Activated CD4-positive, alpha-beta memory T cell treated with anti-CD3 and anti-CD28 coated beads, Interleukin-2, amount 10 ng/mL, durations not matched to agents 7 days and 5 days (primary cell): ENCODE data around the gene LAMA4. TPM values are rescaled to one million over a fixed set of nuclear protein-coding genes. Genes with fewer than 3 reads are reported as not detected.

Experiments
- CTCF ChIA-PET: fragments of 350-600 bp; sonication (Branson Sonifier 250); formaldehyde crosslinking; loops from one replicate; lab custom pipeline; 2021; ENCODE audit warnings: antibody characterized with exemption, inconsistent platforms; lab: Charles Lee
- POLR2A ChIA-PET: fragments of 350-600 bp; sonication (Branson Sonifier 250); formaldehyde crosslinking; loops from one replicate; lab custom pipeline; 2021; ENCODE audit warnings: antibody characterized with exemption; lab: Charles Lee
- DNase-seq: peaks from one replicate; pipeline ENCODE4 v3.0.0-alpha.2; 2020
- H3K27ac Mint-ChIP-seq: one replicate; pipeline ENCODE4 v1.8.0; 2021; ENCODE audit warnings: mild to moderate bottlenecking, mixed read lengths
- H3K27me3 Mint-ChIP-seq: one replicate; pipeline ENCODE4 v1.8.0; 2021; ENCODE audit warnings: mixed read lengths
- H3K36me3 Mint-ChIP-seq: one replicate; pipeline ENCODE4 v1.8.0; 2021; ENCODE audit warnings: low read depth, mixed read lengths
- H3K4me1 Mint-ChIP-seq: one replicate; pipeline ENCODE4 v1.8.0; 2021; ENCODE audit warnings: mixed read lengths
- H3K4me3 Mint-ChIP-seq: one replicate; pipeline ENCODE4 v1.8.0; 2021; ENCODE audit warnings: mild to moderate bottlenecking, mixed read lengths
- H3K9me3 Mint-ChIP-seq: one replicate; pipeline ENCODE4 v1.8.0; 2021; ENCODE audit warnings: mixed read lengths
- total RNA-seq, 2 experiments: library from RNA; stranded (reverse); gene quantifications; one replicate each; pipeline ENCODE4 v1.2.3, GENCODE V29; 2021

Gene LAMA4
- total RNA-seq, 2 experiments from 2014 or later, result not detected

- H3K36me3 Mint-ChIP-seq, result no peaks in the 10 kb centered on the region
- no peaks in the 10 kb centered on the region for H3K9me3 Mint-ChIP-seq
- CTCF ChIA-PET, result no interaction called here
- H3K27me3 Mint-ChIP-seq, result peaks cover 28% of the 10 kb centered on the region
- H3K27ac Mint-ChIP-seq, result no peak overlapping the region
- no peaks in the 10 kb centered on the region for H3K4me1 Mint-ChIP-seq
- no peak for DNase-seq
- POLR2A ChIA-PET, result no interaction called here
- H3K4me3 Mint-ChIP-seq, result no peak overlapping the region
These were observed 14.3 kb upstream of the LAMA4 start for GRCh38 chr6:112268654-112269053.

- H3K36me3 Mint-ChIP-seq, result no peaks in the 10 kb centered on the region
- no peak for DNase-seq
- H3K27ac Mint-ChIP-seq, result no peak overlapping the region
- H3K4me3 Mint-ChIP-seq, result no peak overlapping the region
- ChIA-PET POLR2A (interaction anchor here (0.9 kb wide), 1 partner anchor 17 kb away, joined by 3 read pairs; no protein-coding TSS in a partner anchor), CTCF (no interaction called here)
- no peaks in the 10 kb centered on the region for H3K4me1 Mint-ChIP-seq
- peaks cover 28% of the 10 kb centered on the region for H3K27me3 Mint-ChIP-seq
- no peaks in the 10 kb centered on the region for H3K9me3 Mint-ChIP-seq
These were observed 13.7 kb upstream of the LAMA4 start for GRCh38 chr6:112268019-112268418.

- DNase-seq, result no peak
- Mint-ChIP-seq H3K4me1 (no peaks in the 10 kb centered on the region), H3K27ac (no peak overlapping the region), H3K4me3 (no peak overlapping the region), H3K9me3 (no peaks in the 10 kb centered on the region), H3K36me3 (no peaks in the 10 kb centered on the region), H3K27me3 (peaks cover 21% of the 10 kb centered on the region)
- POLR2A ChIA-PET, result no interaction called here
- CTCF ChIA-PET, result no interaction called here
These were observed 12.0 kb upstream of the LAMA4 start for GRCh38 chr6:112266331-112266730.

- CTCF ChIA-PET, result no interaction called here
- peaks cover 29% of the 10 kb centered on the region for H3K27me3 Mint-ChIP-seq
- no peak overlapping the region for H3K4me3 Mint-ChIP-seq
- POLR2A ChIA-PET, result no interaction called here
- no peak for DNase-seq
- H3K9me3 Mint-ChIP-seq, result no peaks in the 10 kb centered on the region
- H3K4me1 Mint-ChIP-seq, result peaks cover 4% of the 10 kb centered on the region
- no peak overlapping the region for H3K27ac Mint-ChIP-seq
- no peaks in the 10 kb centered on the region for H3K36me3 Mint-ChIP-seq
These were observed 4.9 kb upstream of the LAMA4 start for GRCh38 chr6:112259337-112259675.

- Mint-ChIP-seq H3K9me3 (no peaks in the 10 kb centered on the region), H3K4me3 (no peak overlapping the region), H3K27me3 (peaks cover 32% of the 10 kb centered on the region), H3K36me3 (no peaks in the 10 kb centered on the region), H3K27ac (no peak overlapping the region), H3K4me1 (peaks cover 7% of the 10 kb centered on the region)
- ChIA-PET POLR2A (no interaction called here), CTCF (no interaction called here)
- no peak for DNase-seq
These were observed 4.4 kb upstream of the LAMA4 start for GRCh38 chr6:112258642-112259336.

- no peak overlapping the region for H3K27ac Mint-ChIP-seq
- H3K36me3 Mint-ChIP-seq, result no peaks in the 10 kb centered on the region
- H3K27me3 Mint-ChIP-seq, result peaks cover 40% of the 10 kb centered on the region
- peaks cover 12% of the 10 kb centered on the region for H3K4me1 Mint-ChIP-seq
- DNase-seq, result no peak
- CTCF ChIA-PET, result no interaction called here
- no peaks in the 10 kb centered on the region for H3K9me3 Mint-ChIP-seq
- POLR2A ChIA-PET, result no interaction called here
- no peak overlapping the region for H3K4me3 Mint-ChIP-seq
These were observed 3.0 kb upstream of the LAMA4 start for GRCh38 chr6:112257178-112257855.

- H3K4me1 Mint-ChIP-seq, result peaks cover 12% of the 10 kb centered on the region
- ChIA-PET CTCF (interaction anchor here (0.6 to 1.3 kb wide), 2 partner anchors 92 to 587 kb away, joined by 3 to 4 read pairs; no protein-coding TSS in a partner anchor), POLR2A (no interaction called here)
- DNase-seq, result no peak
- H3K27me3 Mint-ChIP-seq, result peaks cover 62% of the 10 kb centered on the region
- H3K27ac Mint-ChIP-seq, result no peak overlapping the region
- no peak overlapping the region for H3K4me3 Mint-ChIP-seq
- H3K36me3 Mint-ChIP-seq, result no peaks in the 10 kb centered on the region
- no peaks in the 10 kb centered on the region for H3K9me3 Mint-ChIP-seq
These were observed 554 bp upstream of the LAMA4 start for GRCh38 chr6:112254921-112255320.

- no peak for DNase-seq
These were observed 898 bp downstream of the LAMA4 start for GRCh38 chr6:112253498-112253840.

GRCh38 chr6:112252571-112253497 is 1.5 kb downstream of the LAMA4 start:
- H3K4me3 Mint-ChIP-seq, result peak overlapping the region; percentile 60
- H3K4me1 Mint-ChIP-seq, result peaks cover 12% of the 10 kb centered on the region
- DNase-seq, result no peak
- H3K27me3 Mint-ChIP-seq, result peaks cover 65% of the 10 kb centered on the region
- ChIA-PET POLR2A (no interaction called here), CTCF (interaction anchor here (1.3 kb wide), 1 partner anchor 20 kb away, joined by 3 read pairs; no protein-coding TSS in a partner anchor)
- no peaks in the 10 kb centered on the region for H3K36me3 Mint-ChIP-seq
- no peak overlapping the region for H3K27ac Mint-ChIP-seq
- H3K9me3 Mint-ChIP-seq, result no peaks in the 10 kb centered on the region

More at GRCh38 chr6:112253498-112253840, 898 bp downstream of the LAMA4 start:
- Mint-ChIP-seq H3K4me1 (peaks cover 12% of the 10 kb centered on the region), H3K36me3 (no peaks in the 10 kb centered on the region), H3K27me3 (peaks cover 66% of the 10 kb centered on the region), H3K9me3 (no peaks in the 10 kb centered on the region), H3K27ac (no peak overlapping the region), H3K4me3 (peak overlapping the region; percentile 60)
- CTCF ChIA-PET, result interaction anchor here (0.7 to 1.3 kb wide), 3 partner anchors 21 to 91 kb away, joined by 3 to 4 read pairs (median 3); no protein-coding TSS in a partner anchor
- POLR2A ChIA-PET, result no interaction called here

GRCh38 chr6:112251171-112251875 is 3.0 kb downstream of the LAMA4 start:
- Mint-ChIP-seq H3K27me3 (peaks cover 67% of the 10 kb centered on the region), H3K36me3 (no peaks in the 10 kb centered on the region), H3K4me3 (no peak overlapping the region), H3K9me3 (no peaks in the 10 kb centered on the region), H3K27ac (no peak overlapping the region), H3K4me1 (peaks cover 12% of the 10 kb centered on the region)
- CTCF ChIA-PET, result interaction anchor here (0.5 kb wide), 1 partner anchor 1540 kb away, joined by 3 read pairs; no protein-coding TSS in a partner anchor
- DNase-seq, result no peak
- POLR2A ChIA-PET, result no interaction called here

GRCh38 chr6:112249489-112249888 is 4.9 kb downstream of the LAMA4 start:
- ChIA-PET POLR2A (no interaction called here), CTCF (no interaction called here)
- Mint-ChIP-seq H3K4me3 (no peak overlapping the region), H3K27ac (no peak overlapping the region), H3K4me1 (peaks cover 10% of the 10 kb centered on the region), H3K27me3 (peaks cover 68% of the 10 kb centered on the region), H3K9me3 (no peaks in the 10 kb centered on the region), H3K36me3 (no peaks in the 10 kb centered on the region)
- DNase-seq, result no peak

GRCh38 chr6:112247275-112247674 is 7.1 kb downstream of the LAMA4 start:
- Mint-ChIP-seq H3K27ac (no peak overlapping the region), H3K27me3 (peaks cover 55% of the 10 kb centered on the region), H3K4me3 (no peak overlapping the region), H3K4me1 (peaks cover 7% of the 10 kb centered on the region), H3K36me3 (no peaks in the 10 kb centered on the region), H3K9me3 (no peaks in the 10 kb centered on the region)
- POLR2A ChIA-PET, result no interaction called here
- CTCF ChIA-PET, result no interaction called here
- DNase-seq, result no peak
